H9 (cell line): ENCODE results near the gene DYNC2LI1. TPM values are rescaled to one million over a fixed set of nuclear protein-coding genes. Genes with fewer than 3 reads are reported as not detected.

Experiments used
- DNase-seq: peaks from one replicate; pipeline ENCODE4 v3.0.0-alpha.2; 2017
- H2AFZ ChIP-seq: one replicate; pipeline ENCODE4 v1.6.1; 2013; ENCODE audit warnings: mild to moderate bottlenecking, low read length, control low read depth, moderate library complexity
- H2AK5ac ChIP-seq: 2 replicates; pipeline ENCODE4 v1.6.1; 2013; ENCODE audit warnings: low read length, control low read depth, mixed read lengths; ENCODE audit not compliant: insufficient read length
- H2BK120ac ChIP-seq: one replicate; pipeline ENCODE4 v1.6.1; 2013; ENCODE audit warnings: low read depth, mild to moderate bottlenecking, low read length, control low read depth, inconsistent platforms; ENCODE audit not compliant: poor library complexity, severe bottlenecking
- H2BK12ac ChIP-seq: 2 replicates; pipeline ENCODE4 v1.6.1; 2013; ENCODE audit warnings: low read length, control low read depth, mixed read lengths, low read depth; ENCODE audit not compliant: insufficient read length
- H2BK15ac ChIP-seq: 2 replicates; pipeline ENCODE4 v1.6.1; 2013; ENCODE audit warnings: low read depth, low read length, control low read depth
- H2BK20ac ChIP-seq: one replicate; pipeline ENCODE4 v1.6.1; 2013; ENCODE audit warnings: low read depth, mild to moderate bottlenecking, low read length, control low read depth, inconsistent platforms; ENCODE audit not compliant: poor library complexity, severe bottlenecking
- H2BK5ac ChIP-seq: 2 replicates; pipeline ENCODE4 v1.6.1; 2013; ENCODE audit warnings: low read length, control low read depth, mixed read lengths; ENCODE audit not compliant: insufficient read length
- H3K14ac ChIP-seq: 2 replicates; pipeline ENCODE4 v1.6.1; 2013; ENCODE audit warnings: low read length, control low read depth; ENCODE audit not compliant: insufficient read depth
- H3K18ac ChIP-seq: 2 replicates; pipeline ENCODE4 v1.6.1; 2013; ENCODE audit warnings: low read depth, mild to moderate bottlenecking, mixed read lengths, low read length, control low read depth; ENCODE audit not compliant: insufficient read length
- H3K23ac ChIP-seq: 2 replicates; pipeline ENCODE4 v1.6.1; 2013; ENCODE audit warnings: low read length, control low read depth, mixed read lengths, low read depth; ENCODE audit not compliant: insufficient read length
- H3K23me2 ChIP-seq: 2 replicates; pipeline ENCODE4 v1.6.1; 2013; ENCODE audit warnings: low read depth, mild to moderate bottlenecking, mixed read lengths, low read length, control low read depth; ENCODE audit not compliant: insufficient read length, poor library complexity, severe bottlenecking
- H3K27ac ChIP-seq: 2 replicates; pipeline ENCODE4 v1.5.1; 2013; ENCODE audit warnings: low read length, control low read depth, mixed read lengths, low read depth; ENCODE audit not compliant: insufficient read length
- H3K27me3 ChIP-seq: 2 replicates; pipeline ENCODE4 v1.6.1; 2013; ENCODE audit warnings: low read length, control low read depth, inconsistent platforms; ENCODE audit not compliant: insufficient read depth
- H3K4ac ChIP-seq: 2 replicates; pipeline ENCODE4 v1.6.1; 2013; ENCODE audit warnings: low read depth, mild to moderate bottlenecking, control low read depth, inconsistent platforms, low read length, moderate library complexity
- H3K4me1 ChIP-seq: 2 replicates; pipeline ENCODE4 v1.6.1; 2013; ENCODE audit warnings: low read length, control low read depth, inconsistent platforms; ENCODE audit not compliant: insufficient read depth
- H3K4me2 ChIP-seq: 2 replicates; pipeline ENCODE4 v1.6.1; 2013; ENCODE audit warnings: low read length, control low read depth, mixed read lengths; ENCODE audit not compliant: insufficient read length, insufficient read depth
- H3K56ac ChIP-seq: 2 replicates; pipeline ENCODE4 v1.6.1; 2013; ENCODE audit warnings: low read depth, mild to moderate bottlenecking, mixed read lengths, low read length, control low read depth; ENCODE audit not compliant: insufficient read length
- H3K79me1 ChIP-seq: 2 replicates; pipeline ENCODE4 v1.6.1; 2013; ENCODE audit warnings: low read depth, mild to moderate bottlenecking, moderate library complexity, low read length, control low read depth, inconsistent platforms; ENCODE audit not compliant: insufficient read depth, poor library complexity, severe bottlenecking
- H3K79me2 ChIP-seq: 2 replicates; pipeline ENCODE4 v1.6.1; 2013; ENCODE audit warnings: low read length, control low read depth, inconsistent platforms; ENCODE audit not compliant: insufficient read depth
- H3K9ac ChIP-seq: 2 replicates; pipeline ENCODE4 v1.6.1; 2013; ENCODE audit warnings: low read length, control low read depth, mixed read lengths; ENCODE audit not compliant: insufficient read length; ENCODE audit errors: extremely low read depth
- H3K9me3 ChIP-seq: one replicate; pipeline ENCODE4 v1.6.1; 2013; ENCODE audit warnings: low read depth, low read length, inconsistent platforms; ENCODE audit not compliant: control insufficient read depth
- H3T11ph ChIP-seq: one replicate; pipeline ENCODE4 v1.6.1; 2013; ENCODE audit warnings: mild to moderate bottlenecking, low read length, control low read depth, inconsistent platforms
- H4K20me1 ChIP-seq: one replicate; pipeline ENCODE4 v1.6.1; 2013; ENCODE audit not compliant: control insufficient read depth, insufficient read length, insufficient read depth
- H4K5ac ChIP-seq: 2 replicates; pipeline ENCODE4 v1.6.1; 2013; ENCODE audit warnings: low read depth, mild to moderate bottlenecking, mixed read lengths, low read length, control low read depth; ENCODE audit not compliant: insufficient read length
- H4K8ac ChIP-seq: replicated peaks from 2 replicates; pipeline ENCODE4 v1.6.1; 2013; ENCODE audit warnings: low read length, control low read depth, mixed read lengths, low read depth; ENCODE audit not compliant: insufficient read length
- H4K91ac ChIP-seq: 2 replicates; pipeline ENCODE4 v1.6.1; 2013; ENCODE audit warnings: low read depth, mild to moderate bottlenecking, moderate library complexity, mixed read lengths, low read length, control low read depth; ENCODE audit not compliant: insufficient read length
- H3K27ac Mint-ChIP-seq, 3 experiments: 2 replicates in 2 of 3; 3 replicates in 1 of 3; pipeline ENCODE4 v1.8.0; 2020 to 2021; ENCODE audit warnings: mixed read lengths in 3 of 3, mild to moderate bottlenecking in 1 of 3, moderate library complexity in 1 of 3
- H3K27me3 Mint-ChIP-seq: 2 replicates; pipeline ENCODE4 v1.8.0; 2021; ENCODE audit warnings: low read depth, mild to moderate bottlenecking, moderate library complexity, mixed read lengths
- H3K36me3 Mint-ChIP-seq, 3 experiments: 2 replicates in 2 of 3; 3 replicates in 1 of 3; pipeline ENCODE4 v1.8.0; 2020 to 2021; ENCODE audit warnings: low read depth in 3 of 3, mixed read lengths in 3 of 3; ENCODE audit not compliant: insufficient read depth in 1 of 3
- H3K4me1 Mint-ChIP-seq, 2 experiments: 2 replicates each; pipeline ENCODE4 v1.8.0; 2020; ENCODE audit warnings: mixed read lengths in 2 of 2
- H3K4me3 Mint-ChIP-seq, 2 experiments: 2 replicates in 1 of 2; 3 replicates in 1 of 2; pipeline ENCODE4 v1.8.0; 2020 to 2021; ENCODE audit warnings: mild to moderate bottlenecking in 2 of 2, mixed read lengths in 2 of 2, moderate library complexity in 1 of 2
- H3K9me3 Mint-ChIP-seq, 2 experiments: 2 replicates in 1 of 2; 3 replicates in 1 of 2; pipeline ENCODE4 v1.8.0; 2020; ENCODE audit warnings: mild to moderate bottlenecking in 2 of 2, mixed read lengths in 2 of 2, moderate library complexity in 1 of 2
- CTCF ChIP-seq: fragments of 200-600 bp; sonication (generic); conservative IDR thresholded peaks from 3 replicates; pipeline ENCODE4 v1.8.0; 2021; ENCODE audit warnings: antibody characterized with exemption, mild to moderate bottlenecking
- total RNA-seq: library from RNA; stranded (reverse); gene quantifications from 2 replicates; pipeline ENCODE4 v1.2.1, GENCODE V29; 2021

Gene DYNC2LI1
- total RNA-seq, 1 experiment from 2014 or later: 8.5 TPM

- H4K5ac ChIP-seq: no peak overlapping the region
These were observed 21.5 kb upstream of the DYNC2LI1 start for GRCh38 chr2:43752302-43752701.

More at GRCh38 chr2:43752302-43752701, 21.5 kb upstream of the DYNC2LI1 start:
- DNase-seq: no peak
- no peaks in the 10 kb centered on the region for H3K27me3 Mint-ChIP-seq
- no peaks in the 10 kb centered on the region for H4K20me1 ChIP-seq
- no peak overlapping the region for H2BK20ac ChIP-seq
- no peak overlapping the region for H2BK120ac ChIP-seq
- H3K79me2 ChIP-seq: no peaks in the 10 kb centered on the region
- H2AFZ ChIP-seq: no peak overlapping the region
- H3K4me2 ChIP-seq: no peak overlapping the region
- H3K4me1 Mint-ChIP-seq: peaks cover 3 to 17% of the 10 kb centered on the region in 2 experiments
- no peak overlapping the region for H3K56ac ChIP-seq
- no peak overlapping the region for H4K8ac ChIP-seq
- H3K27me3 ChIP-seq: no peaks in the 10 kb centered on the region
- H2BK12ac ChIP-seq: no peak overlapping the region
- H3K9me3 ChIP-seq: no peaks in the 10 kb centered on the region
- no peaks in the 10 kb centered on the region for H3K9me3 Mint-ChIP-seq
- no peak overlapping the region for H3K14ac ChIP-seq
- H3K4me1 ChIP-seq: no peaks in the 10 kb centered on the region
- H2BK5ac ChIP-seq: no peak overlapping the region
- H3K79me1 ChIP-seq: no peaks in the 10 kb centered on the region
- no peak overlapping the region for H2AK5ac ChIP-seq
- no peak overlapping the region for H3K23ac ChIP-seq
- no peak overlapping the region for H3K4ac ChIP-seq
- peaks cover 2 to 4% (median 2%) of the 10 kb centered on the region in 3 experiments; a peak in 3 of 7 replicates for H3K36me3 Mint-ChIP-seq
- TF ChIP-seq CTCF: no peak
- no peak overlapping the region for H3K27ac ChIP-seq
- no peaks in the 10 kb centered on the region for H3K23me2 ChIP-seq
- no peak overlapping the region for H3K9ac ChIP-seq
- no peak overlapping the region for H4K91ac ChIP-seq
- H3K18ac ChIP-seq: no peak overlapping the region
- H3K4me3 Mint-ChIP-seq: no peak overlapping the region
- no peak overlapping the region for H3K27ac Mint-ChIP-seq
- H3T11ph ChIP-seq: no peak overlapping the region
- no peak overlapping the region for H2BK15ac ChIP-seq
